ENCODE measurements around the gene SH3BP1. TPM values are rescaled to one million over a fixed set of nuclear protein-coding genes. Genes with fewer than 3 reads are reported as not detected.

Gene SH3BP1
- total and polyA plus RNA-seq, 2 of the 8 experiments (the other 6 are each of a cell fraction or from before 2014, with no cell fraction given): 23.9 to 40.3 TPM

DNA sequence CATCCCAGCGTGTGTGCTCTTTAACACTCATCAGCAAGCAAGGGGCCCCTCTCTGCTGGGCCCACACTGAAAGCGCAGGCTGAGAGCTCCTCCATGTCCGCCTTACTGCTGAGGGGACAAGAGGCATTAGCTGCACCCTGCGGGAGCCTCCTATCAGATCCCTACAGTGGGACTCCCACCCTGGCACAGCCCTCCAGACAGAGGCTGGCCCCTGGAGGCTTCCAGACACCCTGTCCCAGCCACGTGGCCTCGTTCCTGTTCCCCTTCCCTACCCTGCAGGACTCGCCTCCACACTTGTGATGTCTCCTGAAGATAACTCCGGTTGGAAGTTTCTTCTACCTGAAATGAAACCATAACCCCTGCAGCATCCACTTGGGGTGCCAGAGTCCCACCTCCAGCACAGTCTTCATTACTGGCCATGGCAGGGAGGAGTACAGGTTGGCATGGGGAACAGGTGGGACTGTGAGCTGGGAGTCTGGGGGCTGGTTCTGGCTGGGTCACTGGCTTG, 5.0 kb upstream of the SH3BP1 start (continued):
- peak; percentile 23 to 40; a peak in 2 of 4 replicates for TF ChIP-seq RAD21 (IDR thresholded peaks at IDR 0.05 in 1 of 2, conservative IDR thresholded peaks at IDR 0.05 in 1 of 2; ENCODE audit: low read depth in 2 of 2, low read length in 2 of 2)
- TF ChIP-seq SRF (IDR thresholded peaks at IDR 0.05; ENCODE audit: low read depth, low read length): no peak
- TF ChIP-seq GTF2F1 (IDR thresholded peaks at IDR 0.05; ENCODE audit: borderline replicate concordance, low read depth, low read length): peak; percentile 1; the same call in 1 of the 2 replicates
- TF ChIP-seq POLR2A (IDR thresholded peaks at IDR 0.05; ENCODE audit: control extremely low read depth in 1 of 2, low read depth in 2 of 2, low read length in 2 of 2): no peak; a peak in 1 of 3 replicates
- TF ChIP-seq, protein P1, sequence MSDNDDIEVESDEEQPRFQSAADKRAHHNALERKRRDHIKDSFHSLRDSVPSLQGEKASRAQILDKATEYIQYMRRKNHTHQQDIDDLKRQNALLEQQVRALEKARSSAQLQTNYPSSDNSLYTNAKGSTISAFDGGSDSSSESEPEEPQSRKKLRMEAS (IDR thresholded peaks at IDR 0.05): no peak
- no peak for TF ChIP-seq SUZ12 (IDR thresholded peaks at IDR 0.05; ENCODE audit: low read length)
- TF ChIP-seq HDAC6 (IDR thresholded peaks at IDR 0.05; ENCODE audit: low read depth, low read length): no peak
- no peak for TF ChIP-seq ATF2 (IDR thresholded peaks at IDR 0.05; ENCODE audit: low read length)
- TF ChIP-seq SP2 (IDR thresholded peaks at IDR 0.05; ENCODE audit: low read length): no peak
- no peak for TF ChIP-seq CBX5 (IDR thresholded peaks at IDR 0.05; ENCODE audit: low read depth, low read length)
- TF ChIP-seq FOSL1 (IDR thresholded peaks at IDR 0.05; ENCODE audit: insufficient read depth, low read depth, low read length): no peak
- TF ChIP-seq ATF3 (IDR thresholded peaks at IDR 0.05; ENCODE audit: insufficient read depth, low read depth, low read length): no peak
- no peak for TF ChIP-seq NRF1 (IDR thresholded peaks at IDR 0.05; ENCODE audit: low read depth, low read length)

Measured in H1 (cell line).